ENCODE data around the gene GAL3ST2.
"Not testable (repeated sequence)": the region's sequence is repeated elsewhere in the genome, so short reads cannot be mapped to it uniquely, and the experiment has no call there.

GAL3ST2 gene

DNA sequence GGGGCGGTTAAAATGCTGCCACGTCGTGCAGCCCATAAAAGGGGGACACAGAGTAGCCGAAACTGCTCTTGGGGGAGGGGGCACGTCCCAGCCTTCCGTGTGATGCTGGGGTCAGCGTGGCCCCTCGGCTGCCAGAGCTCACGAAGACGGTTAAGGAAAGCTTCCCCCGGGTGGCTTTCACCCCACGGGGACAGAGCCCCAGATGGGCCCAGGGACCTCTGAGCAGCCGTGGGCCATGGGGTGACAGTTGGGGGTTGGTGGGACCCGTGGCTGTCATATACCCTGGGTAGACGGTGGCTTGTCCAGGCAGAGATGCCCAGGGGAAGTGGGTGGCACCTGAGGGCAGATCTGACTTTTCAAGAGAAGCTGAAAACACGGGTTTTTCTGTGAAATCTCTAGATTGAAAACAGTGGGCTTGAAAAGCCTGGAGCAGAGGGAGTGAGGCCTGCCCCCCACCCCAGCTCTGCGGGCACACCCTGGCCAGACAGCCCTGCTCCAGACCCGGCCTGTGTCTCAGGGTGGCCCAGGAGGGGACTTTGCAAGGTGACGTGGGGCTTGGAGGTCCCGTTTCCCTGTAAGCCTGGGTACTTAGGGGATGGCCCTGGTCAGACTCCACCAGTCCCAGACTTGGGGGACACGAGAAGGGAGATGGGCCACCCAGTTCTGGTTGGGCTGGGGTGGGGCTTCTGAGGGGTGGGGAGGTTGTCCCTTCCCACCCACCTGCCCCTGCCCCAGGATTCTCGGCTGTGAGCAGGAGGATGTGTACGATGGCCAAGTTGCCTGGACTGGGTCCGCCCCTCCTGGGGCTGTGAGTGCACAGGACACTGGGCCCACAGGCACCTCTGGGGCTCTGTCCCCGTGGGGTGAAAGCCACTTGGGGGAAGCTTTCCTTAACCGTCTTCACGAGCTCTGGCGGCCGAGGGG, 33.0 kb downstream of the GAL3ST2 start:
- DNase-seq (ENCODE audit: low spot score), result no peak

DNA sequence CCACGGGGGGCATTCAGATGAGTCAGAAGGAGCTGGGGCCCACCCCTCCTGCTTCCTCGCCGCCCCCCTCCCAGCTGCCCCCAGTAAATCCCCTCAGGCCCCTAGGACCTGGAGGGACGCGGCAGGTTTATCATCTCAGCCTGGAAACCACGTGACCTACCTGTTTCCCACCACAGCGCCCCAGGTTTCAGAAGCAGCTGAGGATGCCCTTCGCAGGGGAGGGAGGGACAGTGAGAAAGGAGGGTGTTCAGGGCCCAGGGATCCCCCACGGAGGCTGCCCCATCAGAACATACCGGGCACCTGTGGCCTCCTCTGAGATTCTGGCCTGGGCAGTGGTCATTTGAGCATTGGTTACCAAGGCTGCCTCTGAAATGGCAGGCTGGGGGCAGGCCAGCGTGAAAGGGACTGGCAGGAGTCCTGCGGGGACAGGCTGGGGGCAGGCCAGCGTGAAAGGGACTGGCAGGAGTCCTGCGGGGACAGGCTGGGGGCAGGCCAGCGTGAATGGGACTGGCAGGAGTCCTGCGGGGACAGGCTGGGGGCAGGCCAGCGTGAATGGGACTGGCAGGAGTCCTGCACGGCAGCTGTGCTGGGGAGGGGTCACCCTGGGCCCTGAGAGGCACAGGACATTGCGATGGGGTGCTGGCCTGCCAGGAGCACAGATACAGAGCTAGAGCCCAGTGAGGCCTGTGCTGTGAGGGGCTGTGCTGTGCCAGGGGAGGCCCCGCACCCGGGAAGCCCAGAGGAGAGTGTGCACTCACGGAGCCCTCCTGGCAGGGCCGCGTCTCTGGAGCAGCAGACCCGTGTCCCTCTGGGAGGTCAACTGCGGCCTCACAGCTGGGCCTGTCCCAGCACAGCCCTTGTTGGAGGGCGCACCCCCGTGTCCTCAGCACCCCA, 33.9 kb downstream of the GAL3ST2 start:
- DNase-seq (ENCODE audit: low spot score), result no peak

DNA sequence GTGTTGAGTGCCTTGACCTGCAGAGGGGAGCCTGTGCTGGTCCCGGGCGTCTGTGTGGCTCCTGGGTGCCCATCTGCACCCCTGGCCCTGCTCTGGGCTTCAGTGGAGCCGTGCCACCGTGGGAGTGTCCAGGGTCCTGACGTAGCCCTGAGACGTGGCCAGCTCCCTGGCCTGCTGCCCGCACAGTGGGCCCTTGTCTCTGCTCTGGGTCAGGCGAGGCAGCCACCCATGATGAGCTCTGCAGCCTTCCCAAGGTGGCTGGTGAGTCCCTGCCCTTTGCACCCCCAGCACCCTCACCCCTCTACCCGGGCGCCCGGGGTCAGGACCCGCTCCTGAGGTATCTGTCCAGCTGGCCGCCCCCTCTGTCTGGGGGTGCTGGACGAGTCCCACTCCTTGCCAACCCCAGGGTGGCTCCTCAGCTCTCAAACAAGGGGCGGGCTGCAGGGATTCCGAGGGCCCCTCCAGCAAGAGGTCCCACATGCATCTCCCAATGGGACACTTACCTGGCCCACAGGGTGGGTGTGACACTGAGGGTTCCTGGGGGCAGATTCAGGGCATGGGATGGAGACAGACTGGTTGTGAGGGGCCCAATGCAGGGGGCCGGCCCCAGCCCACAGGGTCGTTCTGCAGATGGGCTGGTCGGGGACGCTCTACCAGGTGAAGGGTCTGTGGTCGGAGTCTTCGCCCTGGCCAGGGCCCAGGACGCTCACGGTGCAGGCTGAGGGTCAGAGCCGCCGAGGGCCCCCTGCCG, 34.8 kb downstream of the GAL3ST2 start:
- DNase-seq (ENCODE audit: low spot score), result no peak

DNA sequence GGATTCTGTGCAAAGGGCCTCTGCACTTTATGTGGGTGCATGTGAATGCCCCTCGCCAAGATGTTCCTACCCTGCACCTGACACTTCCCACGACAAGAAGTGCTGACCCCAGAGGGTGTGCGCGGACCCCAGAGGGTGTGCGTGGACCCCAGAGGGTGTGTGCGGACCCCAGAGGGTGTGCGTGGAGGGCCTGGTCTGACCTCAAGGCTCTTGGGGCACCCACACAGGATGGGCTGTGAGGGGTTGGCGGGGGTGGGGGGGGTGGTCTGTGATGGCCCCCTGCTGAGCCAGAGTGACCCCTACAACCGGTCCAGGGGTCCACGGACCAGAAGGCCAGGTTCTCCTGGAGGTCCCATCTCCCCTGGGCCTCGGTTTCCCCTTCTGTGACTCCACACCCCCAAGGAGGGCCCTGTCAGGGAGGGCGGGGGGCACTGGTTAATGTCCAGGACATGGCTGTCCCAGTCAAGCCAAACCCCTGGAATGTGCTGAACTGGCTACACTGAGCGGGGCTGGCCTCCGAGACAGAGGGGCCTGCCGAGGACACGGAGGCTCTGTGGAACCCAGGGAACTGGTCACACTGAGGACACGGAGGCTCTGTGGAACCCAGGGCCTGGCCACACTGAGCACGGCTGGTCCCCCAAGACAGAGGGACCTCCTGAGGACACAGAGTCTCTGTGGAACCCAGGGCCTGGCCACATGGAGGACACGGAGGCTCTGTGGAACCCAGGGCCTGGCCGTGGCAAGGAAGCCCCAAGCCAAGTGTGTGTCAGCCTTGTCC, 35.5 kb downstream of the GAL3ST2 start:
- DNase-seq (ENCODE audit: low spot score), result no peak

- no peak for DNase-seq (ENCODE audit: low spot score)
Measured at GRCh38 chr2:241812730-241813643, 36.4 kb downstream of the GAL3ST2 start.

- no peak for DNase-seq (ENCODE audit: low spot score)
Measured at GRCh38 chr2:241813644-241814392, 37.2 kb downstream of the GAL3ST2 start.

DNA sequence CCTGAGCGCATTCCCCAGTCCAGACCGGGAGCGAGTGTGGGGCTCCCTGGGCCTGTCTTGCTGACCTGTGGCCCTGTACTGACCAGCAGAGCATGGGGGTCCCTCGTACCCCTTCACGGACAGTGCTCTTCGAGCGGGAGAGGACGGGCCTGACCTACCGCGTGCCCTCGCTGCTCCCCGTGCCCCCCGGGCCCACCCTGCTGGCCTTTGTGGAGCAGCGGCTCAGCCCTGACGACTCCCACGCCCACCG, 37.7 kb downstream of the GAL3ST2 start:
- no peak for DNase-seq (ENCODE audit: low spot score)

GRCh38 chr2:241814643-241815476, 38.2 kb downstream of the GAL3ST2 start:
- DNase-seq (ENCODE audit: low spot score), result no peak

GRCh38 chr2:241815477-241816430, 39.1 kb downstream of the GAL3ST2 start:
- DNase-seq (ENCODE audit: low spot score), result no peak

DNA sequence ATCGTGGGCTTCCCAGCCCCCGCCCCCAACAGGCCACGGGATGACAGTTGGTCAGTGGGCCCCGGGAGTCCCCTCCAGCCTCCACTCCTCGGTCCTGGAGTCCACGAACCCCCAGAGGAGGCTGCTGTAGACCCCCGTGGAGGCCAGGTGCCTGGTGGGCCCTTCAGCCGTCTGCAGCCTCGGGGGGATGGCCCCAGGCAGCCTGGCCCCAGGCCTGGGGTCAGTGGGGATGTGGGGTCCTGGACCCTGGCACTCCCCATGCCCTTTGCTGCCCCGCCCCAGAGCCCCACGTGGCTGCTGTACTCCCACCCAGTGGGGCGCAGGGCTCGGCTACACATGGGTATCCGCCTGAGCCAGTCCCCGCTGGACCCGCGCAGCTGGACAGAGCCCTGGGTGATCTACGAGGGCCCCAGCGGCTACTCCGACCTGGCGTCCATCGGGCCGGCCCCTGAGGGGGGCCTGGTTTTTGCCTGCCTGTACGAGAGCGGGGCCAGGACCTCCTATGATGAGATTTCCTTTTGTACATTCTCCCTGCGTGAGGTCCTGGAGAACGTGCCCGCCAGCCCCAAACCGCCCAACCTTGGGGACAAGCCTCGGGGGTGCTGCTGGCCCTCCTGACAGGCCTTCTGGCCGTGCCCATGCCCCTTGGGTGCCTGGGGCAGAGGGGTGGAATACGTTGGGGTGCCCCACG, 40.0 kb downstream of the GAL3ST2 start:
- no peak for DNase-seq (ENCODE audit: low spot score)

GRCh38 chr2:241817126-241817820, 40.7 kb downstream of the GAL3ST2 start:
- DNase-seq (ENCODE audit: low spot score), result no peak

GRCh38 chr2:241817821-241818215, 41.2 kb downstream of the GAL3ST2 start:
- not testable (repeated sequence) for DNase-seq (ENCODE audit: low spot score)

DNA sequence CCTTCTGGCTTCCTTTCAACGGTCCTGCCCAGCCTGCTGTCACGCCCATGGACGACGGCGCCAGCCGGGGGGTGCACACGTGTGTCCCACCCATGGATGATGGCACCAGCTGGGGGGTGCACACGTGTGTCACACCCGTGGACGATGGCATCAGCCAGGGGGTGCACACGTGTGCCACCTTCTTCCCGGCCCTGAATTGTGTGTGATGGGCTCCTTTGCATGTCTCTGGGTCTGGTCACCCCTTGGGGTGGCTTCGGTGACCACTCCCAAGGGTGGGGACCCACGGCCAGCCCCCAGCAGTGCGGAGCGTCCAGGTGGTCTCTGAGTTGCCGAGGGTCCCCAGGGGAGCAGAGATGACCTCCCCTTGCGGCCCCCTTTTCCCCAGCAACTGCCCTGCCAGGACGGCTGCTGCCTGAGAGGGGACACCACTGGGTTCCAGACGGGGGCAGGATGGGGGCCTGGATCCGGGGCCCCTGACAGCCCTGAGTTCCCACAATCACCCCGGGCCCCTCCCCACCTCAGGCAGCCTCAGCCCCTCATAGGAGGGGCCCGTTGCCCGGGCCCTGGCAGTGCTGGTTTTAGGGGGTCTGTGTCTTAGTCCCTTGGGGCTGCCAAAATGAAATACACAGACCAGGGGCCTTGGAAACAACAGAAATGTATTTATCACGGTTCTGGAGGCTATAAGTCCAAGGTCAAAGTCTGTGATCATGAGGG, 41.8 kb downstream of the GAL3ST2 start:
- no peak for DNase-seq (ENCODE audit: low spot score)

DNA sequence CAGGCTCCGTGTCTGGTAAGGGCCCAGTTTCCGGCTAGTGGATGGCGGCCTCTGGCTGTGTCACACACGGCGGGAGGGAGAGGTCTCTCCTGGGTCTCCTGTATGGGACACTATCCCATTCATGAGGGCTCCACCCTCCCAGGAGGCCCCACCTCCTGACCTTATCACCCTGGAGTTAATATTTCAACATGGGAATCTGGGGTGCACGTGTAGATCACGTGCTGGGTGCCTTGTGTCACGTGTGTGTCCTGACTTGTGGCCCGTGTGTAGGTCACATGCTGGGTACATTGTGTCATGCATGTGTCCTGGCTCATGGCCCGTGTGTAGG, 42.3 kb downstream of the GAL3ST2 start:
- no peak for DNase-seq (ENCODE audit: low spot score)

GRCh38 chr2:241819947-241820624, 43.5 kb downstream of the GAL3ST2 start:
- not testable (repeated sequence) for DNase-seq (ENCODE audit: low spot score)
